ENCODE measurements around the gene ATP6V0D1. TPM values are rescaled to one million over a fixed set of nuclear protein-coding genes. Genes with fewer than 3 reads are reported as not detected.
"Not testable (repeated sequence)": the region's sequence is repeated elsewhere in the genome, so short reads cannot be mapped to it uniquely, and the experiment has no call there.

Gene ATP6V0D1
- polyA plus RNA-seq, 4 donors, result 98.8 to 158 (median 137) TPM

- H3K36me3 ChIP-seq (ENCODE audit: control insufficient read depth in 3 of 3, insufficient read depth in 2 of 3, low read depth in 1 of 3, low read length in 3 of 3), result peaks cover 0 to 20% (median 0%) of the 10 kb centered on the region in 3 donors
- not testable (repeated sequence) for H3K4me1 ChIP-seq (ENCODE audit: control insufficient read depth in 3 of 3, insufficient read depth in 2 of 3, low read depth in 1 of 3, low read length in 2 of 3); H3K27me3 ChIP-seq (ENCODE audit: control insufficient read depth in 3 of 3, insufficient read depth in 3 of 3, low read length in 3 of 3); DNase-seq; FAIRE-seq; H3K27ac ChIP-seq (ENCODE audit: low read depth in 1 of 3, low read length in 2 of 3); H3K9me3 ChIP-seq (ENCODE audit: control insufficient read depth in 2 of 2, insufficient read depth in 1 of 2, low read depth in 1 of 2, low read length in 1 of 2); H3K4me3 ChIP-seq (ENCODE audit: low read depth in 1 of 3, low read length in 3 of 3)
- WGBS, 3 donors, result 95 to 99% (median 96%) methylated on average over 4 of the region's 4 CpGs
Observed at GRCh38 chr16:67487561-67487960, 6.6 kb upstream of the ATP6V0D1 start.

DNA sequence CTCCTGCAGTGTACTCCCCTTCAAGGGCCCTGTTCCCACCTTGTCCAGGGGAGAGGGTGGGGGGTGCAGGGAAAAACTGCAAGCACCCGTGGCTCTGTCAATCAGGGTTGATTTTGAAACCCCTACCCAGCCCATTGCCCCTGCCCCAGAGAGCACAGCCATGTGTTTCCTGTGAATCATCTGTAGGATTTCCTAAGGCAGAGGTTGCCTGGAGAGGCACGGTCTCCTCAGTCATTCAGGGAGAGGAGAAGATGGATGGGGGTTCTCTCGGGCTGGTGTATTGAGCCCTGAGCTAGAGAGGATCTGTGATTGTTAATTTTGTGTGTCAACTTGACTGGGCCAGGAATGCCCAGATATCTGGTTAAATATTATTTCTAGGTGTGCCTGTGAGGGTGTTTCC, 5.8 kb upstream of the ATP6V0D1 start:
- FAIRE-seq (no peak), DNase-seq (no peak)
- Histone ChIP-seq H3K27me3 (ENCODE audit: control insufficient read depth in 3 of 3, insufficient read depth in 3 of 3, low read length in 3 of 3) (no peaks in the 10 kb centered on the region), H3K4me1 (ENCODE audit: control insufficient read depth in 3 of 3, insufficient read depth in 2 of 3, low read depth in 1 of 3, low read length in 2 of 3) (peaks cover 0 to 12% (median 9%) of the 10 kb centered on the region in 3 donors), H3K36me3 (ENCODE audit: control insufficient read depth in 3 of 3, insufficient read depth in 2 of 3, low read depth in 1 of 3, low read length in 3 of 3) (peaks cover 0 to 20% (median 0%) of the 10 kb centered on the region in 3 donors), H3K4me3 (ENCODE audit: low read depth in 1 of 3, low read length in 3 of 3) (no peak overlapping the region), H3K9me3 (ENCODE audit: control insufficient read depth in 2 of 2, insufficient read depth in 1 of 2, low read depth in 1 of 2, low read length in 1 of 2) (no peaks in the 10 kb centered on the region), H3K27ac (ENCODE audit: low read depth in 1 of 3, low read length in 2 of 3) (no peak overlapping the region)
- WGBS, 3 donors, result 70 to 89% (median 75%) methylated on average over 3 of the region's 3 CpGs

- H3K27me3 ChIP-seq (ENCODE audit: control insufficient read depth in 3 of 3, insufficient read depth in 3 of 3, low read length in 3 of 3), result no peaks in the 10 kb centered on the region
- 86 to 91% (median 90%) methylated on average over 12 of the region's 12 CpGs for WGBS, 3 donors
- no peak overlapping the region for H3K27ac ChIP-seq (ENCODE audit: low read depth in 1 of 3, low read length in 2 of 3)
- H3K4me1 ChIP-seq (ENCODE audit: control insufficient read depth in 3 of 3, insufficient read depth in 2 of 3, low read depth in 1 of 3, low read length in 2 of 3), result peaks cover 0 to 9% (median 7%) of the 10 kb centered on the region in 3 donors
- FAIRE-seq (no peak), DNase-seq (no peak)
- H3K9me3 ChIP-seq (ENCODE audit: control insufficient read depth in 2 of 2, insufficient read depth in 1 of 2, low read depth in 1 of 2, low read length in 1 of 2), result no peaks in the 10 kb centered on the region
- H3K4me3 ChIP-seq (ENCODE audit: low read depth in 1 of 3, low read length in 3 of 3), result no peak overlapping the region
- H3K36me3 ChIP-seq (ENCODE audit: control insufficient read depth in 3 of 3, insufficient read depth in 2 of 3, low read depth in 1 of 3, low read length in 3 of 3), result peaks cover 0 to 20% (median 0%) of the 10 kb centered on the region in 3 donors
Observed at GRCh38 chr16:67483731-67484525, 3.0 kb upstream of the ATP6V0D1 start.

DNA sequence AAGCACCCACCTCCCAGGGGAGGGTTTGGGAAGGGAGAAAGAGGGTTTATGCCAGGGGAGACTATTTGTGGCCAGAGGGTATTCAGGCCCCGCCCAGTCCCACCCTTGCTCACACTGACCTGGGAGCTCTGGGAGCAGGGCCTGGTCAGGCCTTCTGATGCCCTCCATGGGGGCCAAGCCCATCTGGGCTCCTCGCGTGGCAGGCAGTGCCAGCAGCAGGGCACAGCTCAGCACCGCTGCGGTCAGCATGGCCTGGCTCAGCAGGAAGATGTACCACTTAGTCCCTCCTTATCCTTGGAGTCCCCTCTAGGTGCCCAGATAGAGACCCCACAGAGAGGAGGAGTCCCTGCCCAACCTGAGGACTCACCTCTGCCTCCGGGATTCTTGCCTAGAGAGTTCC, 2.2 kb upstream of the ATP6V0D1 start, which contains the start of gene AGRP:
AGRP (minus strand) TSS at position 398 of the 400 bp plus-strand sequence; CDS start at position 249, 149 bp downstream.
- DNase-seq (no peak), FAIRE-seq (no peak)
- no peaks in the 10 kb centered on the region for H3K27me3 ChIP-seq (ENCODE audit: control insufficient read depth in 3 of 3, insufficient read depth in 3 of 3, low read length in 3 of 3)
- H3K4me3 ChIP-seq (ENCODE audit: low read depth in 1 of 3, low read length in 3 of 3), result no peak within 1 kb of the TSS
- peaks cover 0 to 9% (median 7%) of the 10 kb centered on the region in 3 donors for H3K4me1 ChIP-seq (ENCODE audit: control insufficient read depth in 3 of 3, insufficient read depth in 2 of 3, low read depth in 1 of 3, low read length in 2 of 3)
- WGBS, 3 donors, result 95 to 100% (median 99%) methylated on average over 6 of the region's 6 CpGs
- H3K9me3 ChIP-seq (ENCODE audit: control insufficient read depth in 2 of 2, insufficient read depth in 1 of 2, low read depth in 1 of 2, low read length in 1 of 2), result no peaks in the 10 kb centered on the region
- no peak within 1 kb of the TSS for H3K27ac ChIP-seq (ENCODE audit: low read depth in 1 of 3, low read length in 2 of 3)
- H3K36me3 ChIP-seq (ENCODE audit: control insufficient read depth in 3 of 3, insufficient read depth in 2 of 3, low read depth in 1 of 3, low read length in 3 of 3), result peaks cover 0 to 20% (median 0%) of the 10 kb centered on the region in 3 donors

DNA sequence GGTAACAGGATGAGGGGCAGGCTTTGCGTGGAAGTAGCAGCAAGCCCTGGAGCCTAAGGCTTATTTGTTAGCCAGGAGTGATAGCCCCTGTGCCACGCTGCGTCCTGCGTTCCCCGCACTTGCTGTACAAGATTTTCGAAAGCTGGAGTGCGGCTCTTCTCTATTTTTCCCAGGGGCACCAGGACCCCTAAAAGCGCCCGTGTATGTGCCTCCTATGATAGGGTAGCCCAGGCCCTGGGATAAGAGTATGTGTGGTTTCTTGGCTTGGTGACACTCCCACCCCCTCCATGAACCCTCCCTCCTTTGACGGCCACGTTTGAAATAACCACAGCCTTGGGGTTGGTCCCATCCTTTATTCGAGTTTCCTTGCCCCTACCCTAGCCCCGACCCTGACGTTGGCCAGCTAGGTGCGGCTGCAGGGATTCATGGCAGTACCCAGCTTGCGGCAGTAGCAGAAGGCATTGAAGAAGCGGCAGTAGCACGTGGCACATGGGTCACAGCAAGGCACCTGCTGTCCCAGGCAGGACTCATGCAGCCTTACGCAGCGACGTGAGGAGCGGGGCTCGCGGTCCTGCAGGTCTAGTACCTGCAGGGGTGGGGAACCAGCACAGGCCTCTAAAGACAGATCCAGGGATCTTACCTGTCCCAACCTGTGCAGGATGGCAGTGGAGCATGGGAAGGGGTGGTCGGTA, 1.4 kb upstream of the ATP6V0D1 start:
- peaks cover 0 to 24% (median 0%) of the 10 kb centered on the region in 3 donors for H3K36me3 ChIP-seq (ENCODE audit: control insufficient read depth in 3 of 3, insufficient read depth in 2 of 3, low read depth in 1 of 3, low read length in 3 of 3)
- peaks cover 0 to 9% (median 7%) of the 10 kb centered on the region in 3 donors for H3K4me1 ChIP-seq (ENCODE audit: control insufficient read depth in 3 of 3, insufficient read depth in 2 of 3, low read depth in 1 of 3, low read length in 2 of 3)
- 75 to 81% (median 77%) methylated on average over 22 to 25 of the region's 25 CpGs for WGBS, 3 donors
- H3K27ac ChIP-seq (ENCODE audit: low read depth in 1 of 3, low read length in 2 of 3), result peak overlapping the region in 1 of 3 donors; percentile 15
- H3K9me3 ChIP-seq (ENCODE audit: control insufficient read depth in 2 of 2, insufficient read depth in 1 of 2, low read depth in 1 of 2, low read length in 1 of 2), result no peaks in the 10 kb centered on the region
- H3K4me3 ChIP-seq (ENCODE audit: low read depth in 1 of 3, low read length in 3 of 3), result peak overlapping the region in 2 of 3 donors; percentile 50 to 100
- no peaks in the 10 kb centered on the region for H3K27me3 ChIP-seq (ENCODE audit: control insufficient read depth in 3 of 3, insufficient read depth in 3 of 3, low read length in 3 of 3)
- no peak for FAIRE-seq
- DNase-seq, result no peak

GRCh38 chr16:67481561-67482232, 740 bp upstream of the ATP6V0D1 start:
- peaks cover 0 to 9% (median 7%) of the 10 kb centered on the region in 3 donors for H3K4me1 ChIP-seq (ENCODE audit: control insufficient read depth in 3 of 3, insufficient read depth in 2 of 3, low read depth in 1 of 3, low read length in 2 of 3)
- no peaks in the 10 kb centered on the region for H3K27me3 ChIP-seq (ENCODE audit: control insufficient read depth in 3 of 3, insufficient read depth in 3 of 3, low read length in 3 of 3)
- H3K36me3 ChIP-seq (ENCODE audit: control insufficient read depth in 3 of 3, insufficient read depth in 2 of 3, low read depth in 1 of 3, low read length in 3 of 3), result peaks cover 0 to 21% (median 0%) of the 10 kb centered on the region in 3 donors
- FAIRE-seq (no peak), DNase-seq (peak in 1 of 2 donors; percentile 69)
- peak overlapping the region; percentile 69 to 81 (median 79) for H3K27ac ChIP-seq (ENCODE audit: low read depth in 1 of 3, low read length in 2 of 3)
- peak overlapping the region; percentile 28 to 100 (median 50) for H3K4me3 ChIP-seq (ENCODE audit: low read depth in 1 of 3, low read length in 3 of 3)
- WGBS, 3 donors, result 13 to 19% (median 16%) methylated on average over 17 of the region's 17 CpGs
- H3K9me3 ChIP-seq (ENCODE audit: control insufficient read depth in 2 of 2, insufficient read depth in 1 of 2, low read depth in 1 of 2, low read length in 1 of 2), result no peaks in the 10 kb centered on the region

DNA sequence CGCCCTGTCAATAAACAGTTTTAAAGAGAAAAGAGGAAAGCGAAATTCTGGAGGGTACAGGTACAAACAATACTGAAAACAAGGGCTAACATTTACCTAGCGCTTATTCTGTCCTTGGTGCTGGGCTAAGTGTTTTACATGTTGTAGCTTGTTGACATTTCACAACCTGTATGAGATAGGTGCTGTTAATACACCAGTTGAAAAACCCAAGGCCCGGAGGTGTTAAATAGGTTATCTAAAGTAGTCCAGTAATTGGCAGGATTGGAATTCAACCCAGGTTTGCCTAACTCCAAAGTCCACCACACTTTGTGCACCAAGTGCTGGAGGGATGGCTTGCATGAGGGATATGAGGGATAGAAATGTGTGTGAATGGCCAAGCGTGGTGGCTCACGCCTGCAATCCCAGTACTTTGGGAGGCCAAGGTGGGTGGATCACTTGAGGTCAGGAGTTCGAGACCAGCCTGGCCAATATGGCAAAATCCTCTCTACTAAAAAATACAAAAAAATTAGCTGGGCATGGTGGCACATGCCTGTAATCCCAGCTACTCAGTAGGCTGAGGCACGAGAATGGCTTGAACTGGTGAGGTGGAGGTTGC, 2.9 kb downstream of the ATP6V0D1 start:
- DNase-seq, result peak in 1 of 2 donors; percentile 75
- Histone ChIP-seq H3K9me3 (ENCODE audit: control insufficient read depth in 2 of 2, insufficient read depth in 1 of 2, low read depth in 1 of 2, low read length in 1 of 2) (no peaks in the 10 kb centered on the region), H3K27ac (ENCODE audit: low read depth in 1 of 3, low read length in 2 of 3) (no peak overlapping the region), H3K4me3 (ENCODE audit: low read depth in 1 of 3, low read length in 3 of 3) (no peak overlapping the region), H3K27me3 (ENCODE audit: control insufficient read depth in 3 of 3, insufficient read depth in 3 of 3, low read length in 3 of 3) (no peaks in the 10 kb centered on the region), H3K36me3 (ENCODE audit: control insufficient read depth in 3 of 3, insufficient read depth in 2 of 3, low read depth in 1 of 3, low read length in 3 of 3) (peaks cover 0 to 12% (median 0%) of the 10 kb centered on the region in 3 donors), H3K4me1 (ENCODE audit: control insufficient read depth in 3 of 3, insufficient read depth in 2 of 3, low read depth in 1 of 3, low read length in 2 of 3) (peaks cover 3 to 31% (median 7%) of the 10 kb centered on the region in 3 donors)
- no peak for FAIRE-seq
- 83 to 89% (median 84%) methylated on average over 8 of the region's 8 CpGs for WGBS, 3 donors

All from small intestine (tissue), 7 donors.